IgD-negative memory B cell (primary cell): ENCODE results near the gene KIF11. TPM values are rescaled to one million over a fixed set of nuclear protein-coding genes. Genes with fewer than 3 reads are reported as not detected.
"Not testable (repeated sequence)": the region's sequence is repeated elsewhere in the genome, so short reads cannot be mapped to it uniquely, and the experiment has no call there.

Experiments
- H3K27ac Mint-ChIP-seq, 3 donors: one replicate each; pipeline ENCODE4 v1.8.0; 2020 to 2022; ENCODE audit warnings: mild to moderate bottlenecking in 3 of 3, mixed read lengths in 3 of 3, moderate library complexity in 1 of 3
- H3K27me3 Mint-ChIP-seq: one replicate; pipeline ENCODE4 v1.8.0; 2021; ENCODE audit warnings: mixed read lengths
- H3K36me3 Mint-ChIP-seq: one replicate; pipeline ENCODE4 v1.8.0; 2020; ENCODE audit warnings: mild to moderate bottlenecking, mixed read lengths
- H3K4me1 Mint-ChIP-seq, 3 donors: one replicate each; pipeline ENCODE4 v1.8.0; 2020 to 2022; ENCODE audit warnings: mixed read lengths in 3 of 3, mild to moderate bottlenecking in 1 of 3
- H3K4me3 Mint-ChIP-seq, 4 donors: one replicate each; pipeline ENCODE4 v1.8.0; 2020 to 2022; ENCODE audit warnings: mild to moderate bottlenecking in 4 of 4, mixed read lengths in 4 of 4, moderate library complexity in 3 of 4
- H3K9me3 Mint-ChIP-seq, 3 donors: one replicate each; pipeline ENCODE4 v1.8.0; 2020 to 2021; ENCODE audit warnings: mixed read lengths in 3 of 3, mild to moderate bottlenecking in 1 of 3
- polyA plus RNA-seq: library from polyadenylated mRNA; unstranded; fragments of 300-500 nt; fragmentation: Illumina TruSeq; gene quantifications from one replicate; pipeline ENCODE4 v1.2.3, GENCODE V29; 2021

KIF11 gene
- polyA plus RNA-seq, 1 donor from 2014 or later, result 0.68 TPM

- Mint-ChIP-seq H3K4me1 (no peaks in the 10 kb centered on the region), H3K27ac (no peak overlapping the region), H3K27me3 (no peaks in the 10 kb centered on the region), H3K9me3 (peaks cover 0 to 3% (median 2%) of the 10 kb centered on the region in 3 donors), H3K4me3 (no peak overlapping the region), H3K36me3 (peaks cover 12% of the 10 kb centered on the region)
These were observed 35.0 kb downstream of the KIF11 start for GRCh38 chr10:92627845-92628480.

DNA sequence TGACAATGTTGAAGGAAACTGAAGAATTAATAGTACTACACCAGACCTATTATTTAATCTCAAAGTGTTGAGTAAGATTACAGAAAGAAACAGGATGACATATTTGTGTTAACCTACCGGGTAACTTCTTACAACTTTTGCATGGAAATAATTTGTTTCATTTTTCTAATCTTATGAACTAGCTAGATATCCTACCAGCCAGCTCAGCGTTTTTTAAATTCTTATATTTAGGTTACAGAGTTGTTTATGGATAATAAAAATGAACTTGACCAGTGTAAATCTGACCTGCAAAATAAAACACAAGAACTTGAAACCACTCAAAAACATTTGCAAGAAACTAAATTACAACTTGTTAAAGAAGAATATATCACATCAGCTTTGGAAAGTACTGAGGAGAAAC lies 37.0 kb downstream of the KIF11 start:
- no peaks in the 10 kb centered on the region for H3K27me3 Mint-ChIP-seq
- H3K9me3 Mint-ChIP-seq, result peaks cover 0 to 2% (median 0%) of the 10 kb centered on the region in 3 donors
- no peak overlapping the region for H3K27ac Mint-ChIP-seq
- peaks cover 5% of the 10 kb centered on the region for H3K36me3 Mint-ChIP-seq
- no peak overlapping the region for H3K4me3 Mint-ChIP-seq
- no peaks in the 10 kb centered on the region for H3K4me1 Mint-ChIP-seq

DNA sequence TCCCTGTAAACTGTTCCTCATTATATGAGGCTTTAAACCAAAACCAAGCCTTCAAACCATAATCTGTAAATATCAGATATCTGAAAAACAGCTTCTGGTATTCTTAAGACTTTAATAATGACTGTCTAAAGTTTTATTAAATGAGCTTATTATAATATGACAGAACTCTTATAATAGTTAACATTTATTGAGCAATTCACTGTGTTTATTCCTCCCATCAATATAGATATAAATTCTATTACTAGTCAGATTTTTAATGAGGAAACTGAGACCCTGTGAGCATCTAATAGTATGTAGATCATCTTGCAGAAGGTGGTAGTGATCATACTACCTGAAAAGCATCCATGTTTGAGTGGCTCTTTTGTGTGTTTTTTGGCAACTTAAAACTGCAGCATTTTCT lies 45.1 kb downstream of the KIF11 start:
- Mint-ChIP-seq H3K36me3 (peaks cover 3% of the 10 kb centered on the region), H3K4me3 (no peak overlapping the region), H3K9me3 (no peaks in the 10 kb centered on the region), H3K27me3 (no peaks in the 10 kb centered on the region), H3K4me1 (peaks cover 0 to 3% (median 0%) of the 10 kb centered on the region in 3 donors), H3K27ac (no peak overlapping the region)

DNA sequence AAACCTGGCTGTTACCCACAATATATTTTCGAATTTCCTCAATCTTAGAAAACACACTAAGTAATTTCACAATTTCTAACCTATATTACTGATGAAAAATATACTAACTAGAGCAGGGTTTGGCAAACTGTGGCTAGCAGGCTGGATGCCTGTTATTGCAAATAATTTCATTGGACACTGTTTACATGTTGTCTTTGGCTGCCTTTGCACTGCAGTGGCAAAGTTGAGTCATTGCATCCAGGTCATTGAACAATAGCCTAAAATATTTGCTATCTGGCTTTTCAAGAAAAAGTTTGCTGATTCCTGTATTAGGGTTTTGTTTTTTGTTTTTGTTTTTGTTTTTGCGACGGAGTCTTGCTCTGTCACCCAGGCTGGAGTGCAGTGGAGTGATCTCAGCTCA lies 47.2 kb downstream of the KIF11 start:
- no peaks in the 10 kb centered on the region for H3K9me3 Mint-ChIP-seq
- no peaks in the 10 kb centered on the region for H3K27me3 Mint-ChIP-seq
- peaks cover 3% of the 10 kb centered on the region for H3K36me3 Mint-ChIP-seq
- peaks cover 0 to 5% (median 2%) of the 10 kb centered on the region in 3 donors for H3K4me1 Mint-ChIP-seq
- H3K4me3 Mint-ChIP-seq, result no peak overlapping the region
- no peak overlapping the region for H3K27ac Mint-ChIP-seq

- H3K4me3 Mint-ChIP-seq, result no peak overlapping the region
These were observed 48.6 kb downstream of the KIF11 start for GRCh38 chr10:92641492-92641891.

GRCh38 chr10:92644921-92645320 lies 52.0 kb downstream of the KIF11 start:
- Mint-ChIP-seq H3K27ac (no peak overlapping the region), H3K4me3 (no peak overlapping the region), H3K4me1 (peaks cover 0 to 2% (median 2%) of the 10 kb centered on the region in 3 donors), H3K27me3 (no peaks in the 10 kb centered on the region), H3K36me3 (peaks cover 4% of the 10 kb centered on the region), H3K9me3 (no peaks in the 10 kb centered on the region)

More at GRCh38 chr10:92641492-92641891, 48.6 kb downstream of the KIF11 start:
- H3K36me3 Mint-ChIP-seq, result peaks cover 3% of the 10 kb centered on the region
- no peaks in the 10 kb centered on the region for H3K27me3 Mint-ChIP-seq
- no peaks in the 10 kb centered on the region for H3K9me3 Mint-ChIP-seq
- H3K4me1 Mint-ChIP-seq, result peaks cover 0 to 5% (median 2%) of the 10 kb centered on the region in 3 donors
- no peak overlapping the region for H3K27ac Mint-ChIP-seq

DNA sequence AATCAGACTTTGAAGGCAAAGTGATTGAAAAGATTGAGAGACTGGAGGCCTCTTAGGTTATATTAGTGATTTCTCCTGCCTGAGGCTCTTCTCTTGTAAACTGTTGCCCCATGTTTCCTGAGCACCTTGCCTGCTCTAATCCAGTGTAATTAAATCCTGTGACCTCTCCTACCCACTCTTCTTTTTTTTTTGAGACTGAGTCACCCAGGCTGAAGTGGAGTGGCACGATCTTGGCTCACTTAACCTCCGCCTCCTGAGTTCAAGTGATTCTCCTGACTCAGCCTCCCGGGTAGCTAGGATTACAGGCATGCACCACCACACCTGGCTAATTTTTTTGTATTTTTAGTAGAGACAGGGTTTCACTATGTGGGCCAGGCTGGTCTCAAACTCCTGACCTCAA lies 57.9 kb downstream of the KIF11 start:
- H3K4me1 Mint-ChIP-seq, H3K9me3 Mint-ChIP-seq, H3K36me3 Mint-ChIP-seq, H3K27me3 Mint-ChIP-seq, H3K27ac Mint-ChIP-seq: not testable (repeated sequence)
- peak overlapping the region in 1 of 4 donors; percentile 22 for H3K4me3 Mint-ChIP-seq

DNA sequence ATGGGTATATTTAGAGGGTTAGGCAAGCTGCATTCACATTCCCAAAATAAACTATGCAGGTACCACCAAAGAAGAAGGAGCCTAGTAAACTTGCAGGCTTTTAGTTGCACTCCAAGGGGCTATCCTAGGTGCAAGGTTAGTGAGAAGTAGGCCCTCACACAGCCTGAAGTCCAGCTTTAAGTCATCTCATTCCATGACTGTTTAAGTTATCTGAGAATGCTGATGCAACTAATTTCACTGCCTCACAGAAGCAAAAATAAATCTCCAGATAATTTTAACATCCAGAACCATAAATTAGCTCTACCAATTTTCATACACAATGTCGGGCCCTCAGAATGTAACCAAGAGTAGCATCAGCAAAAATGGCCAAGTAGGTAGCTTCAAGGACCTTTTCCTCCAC lies 62.5 kb downstream of the KIF11 start:
- H3K4me1 Mint-ChIP-seq, result peaks cover 2 to 6% (median 3%) of the 10 kb centered on the region in 3 donors
- H3K27me3 Mint-ChIP-seq, result no peaks in the 10 kb centered on the region
- no peak overlapping the region for H3K27ac Mint-ChIP-seq
- no peak overlapping the region for H3K4me3 Mint-ChIP-seq
- H3K9me3 Mint-ChIP-seq, result no peaks in the 10 kb centered on the region
- peaks cover 4% of the 10 kb centered on the region for H3K36me3 Mint-ChIP-seq

DNA sequence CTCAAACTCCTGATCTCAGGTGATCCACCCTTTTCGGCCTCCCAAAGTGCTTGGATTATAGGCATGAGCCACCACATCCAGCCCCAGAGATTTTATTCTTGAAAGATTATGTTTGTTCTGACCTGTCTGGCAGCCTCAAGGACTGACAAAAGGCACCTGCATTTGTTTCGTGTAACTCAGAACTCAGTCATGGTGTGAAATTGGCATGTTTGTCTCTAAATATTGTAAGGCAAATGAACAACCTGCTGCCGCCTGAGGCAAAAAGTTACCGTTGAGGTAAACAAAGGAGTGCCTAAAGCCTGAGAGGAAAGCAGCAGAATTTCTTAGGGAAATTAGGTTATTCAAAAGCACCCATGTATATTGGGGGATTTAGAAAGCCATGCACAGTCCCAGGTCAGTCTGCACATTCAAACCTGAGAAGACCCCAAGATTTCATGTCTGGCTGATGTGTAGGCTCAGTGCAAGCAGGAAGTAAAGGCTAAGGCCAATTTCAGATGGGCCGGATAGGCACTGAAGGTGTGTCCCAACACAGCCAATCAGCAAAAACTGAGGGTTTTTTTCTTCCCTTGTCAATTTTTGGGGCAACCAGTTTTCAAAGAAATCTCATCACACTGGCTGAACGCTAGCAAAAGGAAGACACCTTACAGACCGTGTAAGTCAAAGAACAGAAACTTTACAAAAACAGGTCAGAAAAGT lies 63.5 kb downstream of the KIF11 start:
- H3K36me3 Mint-ChIP-seq, result peaks cover 4% of the 10 kb centered on the region
- H3K9me3 Mint-ChIP-seq, result peaks cover 0 to 3% (median 0%) of the 10 kb centered on the region in 3 donors
- H3K4me3 Mint-ChIP-seq, result no peak overlapping the region
- no peaks in the 10 kb centered on the region for H3K27me3 Mint-ChIP-seq
- H3K27ac Mint-ChIP-seq, result no peak overlapping the region
- H3K4me1 Mint-ChIP-seq, result peaks cover 2 to 6% (median 3%) of the 10 kb centered on the region in 3 donors

GRCh38 chr10:92657024-92657423 lies 64.1 kb downstream of the KIF11 start:
- Mint-ChIP-seq H3K4me1 (peaks cover 2 to 6% (median 3%) of the 10 kb centered on the region in 3 donors), H3K27ac (no peak overlapping the region), H3K36me3 (peaks cover 4% of the 10 kb centered on the region), H3K4me3 (peak overlapping the region in 1 of 4 donors; percentile 32), H3K27me3 (no peaks in the 10 kb centered on the region), H3K9me3 (peaks cover 0 to 4% (median under 1%) of the 10 kb centered on the region in 3 donors)

DNA sequence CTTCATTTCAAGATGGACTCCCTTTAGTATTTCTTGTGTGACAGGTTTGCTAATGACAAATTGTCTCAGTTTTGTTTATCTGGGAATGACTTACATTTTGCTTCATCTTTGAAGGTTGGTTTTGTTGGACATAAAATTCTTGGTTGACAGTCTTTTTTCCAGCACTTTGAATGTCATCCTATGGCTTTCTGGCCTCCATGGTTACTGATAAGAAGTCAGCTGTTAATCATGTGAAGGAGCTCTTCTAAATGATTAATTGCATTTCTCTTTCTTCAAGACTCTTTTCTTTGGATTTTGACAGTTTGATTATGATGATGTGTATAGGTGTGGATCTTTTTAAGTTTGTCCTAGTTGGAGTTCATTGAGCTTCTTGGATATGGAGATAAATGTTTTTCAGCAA lies 69.9 kb downstream of the KIF11 start:
- H3K36me3 Mint-ChIP-seq, result no peaks in the 10 kb centered on the region
- H3K4me1 Mint-ChIP-seq, result peaks cover 0 to 2% (median 0%) of the 10 kb centered on the region in 3 donors
- H3K4me3 Mint-ChIP-seq, result peak overlapping the region in 1 of 4 donors; percentile 14
- H3K27me3 Mint-ChIP-seq, result no peaks in the 10 kb centered on the region
- H3K9me3 Mint-ChIP-seq, result peaks cover 5 to 18% (median 15%) of the 10 kb centered on the region in 3 donors
- H3K27ac Mint-ChIP-seq, result no peak overlapping the region

DNA sequence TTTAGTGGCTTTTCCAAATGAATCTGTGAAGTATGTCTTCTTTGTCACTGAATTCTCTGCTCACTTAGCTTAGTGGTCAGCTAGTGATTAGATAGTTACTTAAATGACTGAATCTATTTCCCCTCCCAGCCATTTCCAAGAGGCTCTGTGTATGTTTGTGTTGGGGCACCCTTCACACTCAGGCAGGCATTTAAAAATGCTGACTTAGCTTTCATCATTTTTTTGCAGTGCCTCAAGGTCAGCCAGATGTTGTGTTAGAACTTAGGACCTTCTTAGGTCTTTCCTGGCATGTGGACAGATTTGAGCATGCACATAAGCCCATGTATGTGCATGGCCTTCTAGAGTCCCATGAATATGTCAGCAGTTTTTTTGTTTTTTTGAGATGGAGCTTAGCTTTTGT lies 71.4 kb downstream of the KIF11 start:
- H3K4me3 Mint-ChIP-seq, result no peak overlapping the region
- no peaks in the 10 kb centered on the region for H3K36me3 Mint-ChIP-seq
- no peak overlapping the region for H3K27ac Mint-ChIP-seq
- H3K4me1 Mint-ChIP-seq, result no peaks in the 10 kb centered on the region
- no peaks in the 10 kb centered on the region for H3K27me3 Mint-ChIP-seq
- peaks cover 5 to 18% (median 15%) of the 10 kb centered on the region in 3 donors for H3K9me3 Mint-ChIP-seq

DNA sequence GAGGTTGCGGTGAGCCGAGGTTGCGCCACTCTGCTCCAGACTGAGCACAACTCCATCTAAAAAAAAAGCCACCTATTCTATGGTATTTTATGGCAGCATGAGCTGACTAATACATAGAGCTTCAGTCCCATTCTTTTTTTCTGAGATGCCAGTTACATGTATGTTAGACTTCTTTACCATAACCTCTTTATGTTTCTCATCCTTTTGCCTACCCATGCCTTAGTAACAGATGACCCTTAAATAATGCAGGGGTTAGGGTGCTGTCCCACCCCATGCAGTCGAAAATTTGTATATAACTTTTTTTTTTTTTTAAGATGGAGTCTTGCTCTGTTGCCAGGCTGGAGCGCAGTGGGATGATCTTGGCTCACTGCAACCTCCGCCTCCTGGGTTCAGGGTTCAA lies 74.1 kb downstream of the KIF11 start:
- Mint-ChIP-seq H3K4me1 (no peaks in the 10 kb centered on the region), H3K4me3 (no peak overlapping the region), H3K27ac (no peak overlapping the region), H3K27me3 (no peaks in the 10 kb centered on the region), H3K36me3 (peaks cover 4% of the 10 kb centered on the region), H3K9me3 (peaks cover 5 to 14% (median 14%) of the 10 kb centered on the region in 3 donors)

GRCh38 chr10:92677708-92678107 lies 84.8 kb downstream of the KIF11 start:
- no peaks in the 10 kb centered on the region for H3K9me3 Mint-ChIP-seq
- H3K27me3 Mint-ChIP-seq, result no peaks in the 10 kb centered on the region
- no peaks in the 10 kb centered on the region for H3K36me3 Mint-ChIP-seq
- H3K4me1 Mint-ChIP-seq, result peaks cover 9 to 16% (median 10%) of the 10 kb centered on the region in 3 donors
- H3K27ac Mint-ChIP-seq, result no peak overlapping the region
- H3K4me3 Mint-ChIP-seq, result no peak overlapping the region

GRCh38 chr10:92678206-92678605 lies 85.3 kb downstream of the KIF11 start:
- Mint-ChIP-seq H3K36me3 (no peaks in the 10 kb centered on the region), H3K27me3 (no peaks in the 10 kb centered on the region), H3K4me3 (no peak overlapping the region), H3K9me3 (no peaks in the 10 kb centered on the region), H3K4me1 (peaks cover 10 to 16% (median 11%) of the 10 kb centered on the region in 3 donors), H3K27ac (no peak overlapping the region)
